OCI-LY3 (cell line): Measurements from ENCODE around the gene LRTM2.

Source experiments
- EZH2phosphoT487 ChIP-seq: fragments of 200-600 bp; shearing (Covaris generic); IDR thresholded peaks from 2 replicates; pipeline ENCODE4 v1.6.1; 2018; ENCODE audit warnings: antibody characterized with exemption, mixed run types, low read depth
- TF ChIP-seq, protein P1 (sequence below): fragments of 200-600, 300-600 bp; sonication (generic); IDR thresholded peaks from 2 replicates; pipeline ENCODE4 v1.5.1; 2014; ENCODE audit warnings: antibody characterized with exemption, low read length, low read depth

DNA sequence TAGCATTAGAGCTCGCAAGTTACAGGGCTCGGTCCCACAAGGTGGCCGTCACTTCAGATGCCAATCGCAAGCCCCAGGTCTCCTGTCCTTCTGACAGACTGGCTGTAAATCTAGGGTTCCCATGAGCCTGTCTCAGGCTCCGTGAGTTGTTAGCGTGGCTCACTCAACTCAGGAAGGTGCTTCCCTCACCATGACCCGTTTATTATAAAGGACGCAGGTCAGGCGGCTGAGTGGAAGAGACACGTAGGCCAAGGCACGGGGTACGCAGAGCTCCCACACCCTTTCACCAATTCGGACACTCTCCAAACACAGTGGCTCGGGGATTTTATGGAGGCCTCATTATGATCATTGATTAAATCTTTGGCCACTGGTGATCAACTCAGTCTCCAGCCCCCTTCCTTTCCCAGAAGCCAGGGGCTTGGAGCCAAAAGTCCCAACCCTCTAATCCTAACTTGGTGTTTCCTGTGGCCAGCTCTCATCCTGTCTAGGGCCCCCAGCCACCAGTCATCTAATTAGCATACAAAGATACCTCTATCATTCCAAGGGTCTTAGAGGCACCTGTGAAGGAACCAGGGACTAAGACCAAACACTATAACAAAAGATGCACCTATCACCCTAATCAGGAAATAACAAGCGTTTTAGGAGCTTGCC is 25.8 kb upstream of the LRTM2 start:
- TF ChIP-seq, protein P1, sequence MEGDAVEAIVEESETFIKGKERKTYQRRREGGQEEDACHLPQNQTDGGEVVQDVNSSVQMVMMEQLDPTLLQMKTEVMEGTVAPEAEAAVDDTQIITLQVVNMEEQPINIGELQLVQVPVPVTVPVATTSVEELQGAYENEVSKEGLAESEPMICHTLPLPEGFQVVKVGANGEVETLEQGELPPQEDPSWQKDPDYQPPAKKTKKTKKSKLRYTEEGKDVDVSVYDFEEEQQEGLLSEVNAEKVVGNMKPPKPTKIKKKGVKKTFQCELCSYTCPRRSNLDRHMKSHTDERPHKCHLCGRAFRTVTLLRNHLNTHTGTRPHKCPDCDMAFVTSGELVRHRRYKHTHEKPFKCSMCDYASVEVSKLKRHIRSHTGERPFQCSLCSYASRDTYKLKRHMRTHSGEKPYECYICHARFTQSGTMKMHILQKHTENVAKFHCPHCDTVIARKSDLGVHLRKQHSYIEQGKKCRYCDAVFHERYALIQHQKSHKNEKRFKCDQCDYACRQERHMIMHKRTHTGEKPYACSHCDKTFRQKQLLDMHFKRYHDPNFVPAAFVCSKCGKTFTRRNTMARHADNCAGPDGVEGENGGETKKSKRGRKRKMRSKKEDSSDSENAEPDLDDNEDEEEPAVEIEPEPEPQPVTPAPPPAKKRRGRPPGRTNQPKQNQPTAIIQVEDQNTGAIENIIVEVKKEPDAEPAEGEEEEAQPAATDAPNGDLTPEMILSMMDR = no peak
- no peak for TF ChIP-seq EZH2phosphoT487
